Stimulated activated CD8-positive, alpha-beta memory T cell treated with anti-CD3 and anti-CD28 coated beads, Interleukin-4, amount 100 ng/mL, for 24 hours (primary cell): ENCODE measurements around the gene PLCXD3.
"Not testable (repeated sequence)": the region's sequence is repeated elsewhere in the genome, so short reads cannot be mapped to it uniquely, and the experiment has no call there.

Experiments used
- DNase-seq: peaks from one replicate; pipeline ENCODE4 v3.0.0-alpha.2; 2020; ENCODE audit warnings: low read depth

PLCXD3 gene

DNA sequence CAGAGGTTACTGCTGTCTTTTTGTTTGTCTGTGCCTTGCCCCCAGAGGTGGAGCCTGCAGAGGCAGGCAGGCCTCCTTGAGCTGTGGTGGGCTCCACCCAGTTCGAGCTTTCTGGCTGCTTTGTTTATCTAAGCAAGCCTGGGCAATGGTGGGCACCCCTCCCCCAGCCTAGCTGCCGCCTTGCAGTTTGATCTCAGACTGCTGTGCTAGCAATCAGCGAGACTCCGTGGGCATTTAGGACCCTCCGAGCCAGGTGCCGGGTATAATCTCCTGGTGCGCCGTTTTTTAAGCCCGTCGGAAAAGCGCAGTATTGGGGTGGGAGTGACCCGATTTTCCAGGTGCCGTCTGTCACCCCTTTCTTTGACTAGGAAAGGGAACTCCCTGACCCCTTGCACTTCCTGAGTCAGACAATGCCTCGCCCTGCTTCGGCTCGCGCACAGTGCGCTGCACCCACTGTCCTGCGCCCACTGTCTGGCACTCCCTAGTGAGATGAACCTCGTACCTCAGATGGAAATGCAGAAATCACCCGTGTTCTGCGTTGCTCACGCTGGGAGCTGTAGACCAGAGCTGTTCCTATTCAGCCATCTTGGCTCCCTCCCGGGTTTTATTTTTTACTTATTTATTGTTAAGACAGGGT lies 16.8 kb downstream of the PLCXD3 start:
- not testable (repeated sequence) for DNase-seq

DNA sequence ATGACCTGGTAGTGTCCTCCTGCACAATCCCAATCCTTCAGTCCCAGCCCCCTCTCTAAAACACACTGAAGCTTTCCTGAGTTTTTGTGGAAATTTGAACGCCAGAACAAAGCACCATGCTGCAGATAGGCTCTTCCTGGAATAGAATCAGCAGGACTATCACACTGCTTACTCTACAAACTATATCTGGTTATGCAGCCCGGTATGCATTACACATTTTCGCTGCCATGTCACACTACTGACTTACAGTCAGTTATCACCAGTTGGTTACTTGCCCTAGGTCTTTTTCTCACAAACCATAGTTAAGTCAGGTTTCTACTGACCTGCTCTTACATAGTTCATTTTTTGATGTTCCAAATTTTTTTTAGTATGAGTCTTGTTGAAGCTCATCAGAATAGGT lies 24.9 kb downstream of the PLCXD3 start:
- DNase-seq, result no peak

DNA sequence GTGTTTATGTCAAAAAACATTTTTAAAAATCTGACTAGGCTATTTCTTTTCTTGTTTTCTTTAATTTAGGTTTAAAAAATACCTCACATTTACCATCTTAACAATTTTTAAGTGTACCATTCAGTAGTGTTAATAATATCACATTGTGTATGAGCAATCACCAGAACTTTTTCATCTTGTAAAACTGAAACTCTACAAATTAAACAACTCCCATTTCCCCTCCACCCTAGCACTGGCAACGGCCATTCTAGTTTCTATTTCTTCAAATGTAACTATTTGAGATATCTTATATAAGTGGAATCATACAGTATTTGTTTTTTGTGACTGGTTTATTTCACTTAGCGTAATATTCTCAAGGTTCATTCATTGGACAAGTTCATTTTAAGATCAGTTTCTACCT lies 27.7 kb downstream of the PLCXD3 start:
- no peak for DNase-seq

DNA sequence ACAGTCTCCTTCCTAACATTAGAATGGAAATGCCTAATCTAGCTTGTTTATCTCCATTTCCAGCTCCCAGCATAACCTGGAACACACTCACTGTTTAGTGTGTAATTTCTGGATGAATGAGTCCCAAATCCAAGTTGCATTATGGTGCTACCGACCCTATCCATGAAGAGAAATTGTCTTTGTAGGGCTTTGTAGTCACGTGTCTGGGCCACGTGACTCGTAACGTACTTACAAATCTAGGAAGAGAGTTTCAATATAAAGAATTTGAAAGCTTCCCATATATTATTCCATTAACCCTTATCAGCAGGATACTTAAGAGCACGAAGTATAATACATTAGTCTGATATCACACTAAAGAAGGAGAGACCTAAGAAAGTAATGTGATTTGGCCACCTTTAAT lies 28.2 kb downstream of the PLCXD3 start:
- no peak for DNase-seq

DNA sequence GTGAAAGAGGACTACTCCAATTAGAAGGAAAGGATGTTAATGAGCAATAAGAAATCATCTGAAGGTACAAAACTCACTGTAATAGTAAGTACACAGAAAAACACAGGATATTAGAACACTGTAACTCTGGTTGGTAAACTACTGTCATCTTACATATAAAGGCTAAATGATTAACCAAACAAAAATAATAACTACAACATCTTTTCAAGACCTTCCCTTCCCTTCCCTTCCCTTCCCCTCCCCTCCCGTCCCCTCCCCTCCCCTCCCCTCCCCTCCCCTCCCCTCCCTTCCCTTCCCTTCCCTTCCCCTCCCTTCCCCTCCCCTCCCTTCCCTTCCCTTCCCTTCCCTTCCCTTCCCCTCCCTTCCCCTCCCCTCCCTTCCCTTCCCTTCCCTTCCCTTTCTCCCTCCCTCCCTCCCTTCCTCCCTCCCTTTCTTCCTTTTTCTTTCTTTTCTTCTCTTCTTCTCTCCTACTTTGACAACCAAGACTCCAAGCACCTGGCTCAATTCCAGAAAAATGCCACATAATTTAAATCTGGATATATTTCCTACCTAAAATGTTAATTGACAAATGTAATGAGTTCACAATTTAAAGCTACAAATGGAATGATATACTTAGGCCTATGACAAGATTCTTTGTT lies 38.7 kb downstream of the PLCXD3 start:
- DNase-seq, result not testable (repeated sequence)

DNA sequence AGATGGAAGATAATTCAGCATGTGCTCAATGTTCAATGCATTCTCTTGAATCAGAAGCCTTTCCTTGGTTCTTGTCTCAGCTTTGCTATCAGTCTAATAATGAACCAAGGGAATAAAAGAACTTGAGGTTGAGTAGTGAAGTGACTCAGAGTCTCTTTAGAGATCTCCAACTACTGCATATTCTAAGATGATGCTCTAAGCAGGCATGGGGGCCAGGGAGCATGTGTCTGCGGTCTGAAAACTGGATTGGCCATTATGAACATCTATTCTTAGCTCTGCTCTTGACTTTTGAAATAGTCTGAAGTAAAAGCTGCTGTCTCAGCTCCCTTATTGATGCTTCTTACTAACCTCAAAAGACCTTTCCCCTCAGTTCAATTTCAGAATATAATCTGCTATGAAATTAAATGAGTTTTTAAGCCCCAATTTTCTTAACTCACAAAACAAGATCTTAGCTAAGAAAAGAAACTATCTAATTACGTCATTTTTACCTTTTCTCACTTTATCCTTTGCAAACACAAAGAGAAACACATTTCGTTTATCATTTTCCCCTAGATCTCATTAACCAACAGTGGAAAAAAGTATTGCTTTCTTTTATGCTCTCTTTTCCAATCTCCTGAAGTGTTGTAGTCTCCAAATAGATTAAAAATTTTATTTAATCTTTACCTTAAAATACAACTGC lies 44.8 kb downstream of the PLCXD3 start:
- DNase-seq, result no peak

DNA sequence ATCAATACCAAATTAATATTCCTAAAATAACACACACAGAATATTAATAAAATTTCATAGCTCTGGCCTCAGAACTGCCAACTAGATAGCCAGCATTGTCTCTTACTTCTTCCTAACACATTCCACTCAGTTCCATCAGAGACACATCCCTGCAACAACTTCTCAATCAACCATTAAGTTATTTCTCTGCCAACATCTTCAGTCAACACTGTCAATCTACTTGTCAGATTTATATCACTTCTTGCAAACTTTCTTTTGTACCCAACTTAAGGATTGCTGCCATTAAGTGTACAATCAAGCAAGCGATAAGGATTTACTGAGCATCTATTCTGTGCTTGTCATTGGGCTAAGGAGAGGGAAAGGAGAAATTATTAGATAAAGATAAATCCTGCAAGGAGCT lies 50.8 kb downstream of the PLCXD3 start:
- DNase-seq, result no peak

DNA sequence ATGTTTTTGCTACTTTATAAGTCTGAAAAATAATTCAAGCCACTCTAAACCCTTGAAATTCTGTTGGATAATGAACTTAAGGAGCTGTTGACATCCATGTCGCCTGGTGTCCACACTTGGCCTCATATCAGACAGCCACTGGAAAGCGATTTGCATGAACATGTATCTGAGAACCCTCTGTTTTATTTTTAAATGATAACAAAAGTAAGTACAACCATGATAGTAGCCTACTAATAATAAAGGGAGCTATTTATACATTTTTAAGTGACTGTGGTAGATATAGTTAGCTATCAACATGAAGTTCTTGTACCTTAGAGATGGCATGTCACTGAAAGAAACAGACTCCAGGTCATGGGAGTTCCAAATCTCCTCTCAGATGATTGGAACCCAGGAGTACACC lies 53.3 kb downstream of the PLCXD3 start:
- DNase-seq, result no peak

DNA sequence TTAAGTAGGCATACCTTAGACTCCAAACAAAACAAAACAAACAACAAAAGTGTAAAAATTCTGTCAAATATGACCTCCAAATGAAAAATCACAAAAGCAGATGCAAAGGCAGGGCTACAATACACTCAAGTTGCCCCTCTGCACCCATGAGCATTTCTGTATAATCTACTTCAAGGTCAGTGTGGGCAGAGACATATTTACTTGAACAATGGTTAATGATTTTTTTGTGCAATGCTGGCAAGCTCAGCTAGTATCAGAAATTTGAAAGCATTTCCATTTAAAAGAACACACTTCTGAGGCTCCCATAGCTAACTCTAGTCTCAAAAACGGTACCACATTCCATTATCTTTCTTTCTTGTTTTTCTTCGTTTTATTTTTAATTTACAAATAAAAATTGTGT lies 57.9 kb downstream of the PLCXD3 start:
- no peak for DNase-seq

DNA sequence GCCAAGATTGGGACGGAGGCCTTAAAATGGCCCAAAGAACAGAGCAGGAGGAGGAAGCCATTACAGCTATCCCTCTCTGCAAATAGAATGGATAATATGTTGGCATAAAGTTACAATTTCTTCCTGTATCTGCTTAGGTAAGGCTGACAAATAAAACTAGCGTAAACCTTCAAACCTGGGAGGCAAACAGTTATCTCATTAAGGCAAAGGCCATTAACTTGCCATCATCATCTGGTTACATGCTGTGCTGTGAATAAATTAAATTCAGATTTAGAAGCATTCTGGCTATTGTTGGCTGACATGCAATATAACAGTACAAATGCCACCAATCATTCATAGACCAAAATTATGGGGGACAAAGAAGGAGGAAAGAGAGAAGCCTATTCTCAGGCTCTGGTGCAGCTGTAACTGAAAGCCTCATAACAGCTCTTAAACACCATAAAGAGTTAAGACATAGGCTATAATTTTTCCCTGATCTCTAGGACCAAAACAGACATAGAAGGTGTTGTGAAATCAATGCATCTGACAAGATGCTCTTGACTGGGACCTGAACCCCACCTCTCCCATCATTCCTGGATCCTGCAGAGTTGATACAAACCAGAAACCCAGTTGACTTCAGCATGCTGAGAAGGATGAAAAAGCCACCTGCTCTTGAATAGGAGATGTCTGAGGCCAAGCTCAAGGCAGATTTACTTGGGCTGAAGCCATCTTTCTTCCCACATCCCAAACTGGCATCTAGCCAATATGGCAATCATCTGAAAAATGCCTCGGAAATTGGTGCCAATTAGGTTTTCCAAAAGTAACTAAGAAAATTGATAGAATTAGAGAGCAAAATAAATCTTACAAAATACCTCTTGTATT lies 62.5 kb downstream of the PLCXD3 start:
- no peak for DNase-seq

DNA sequence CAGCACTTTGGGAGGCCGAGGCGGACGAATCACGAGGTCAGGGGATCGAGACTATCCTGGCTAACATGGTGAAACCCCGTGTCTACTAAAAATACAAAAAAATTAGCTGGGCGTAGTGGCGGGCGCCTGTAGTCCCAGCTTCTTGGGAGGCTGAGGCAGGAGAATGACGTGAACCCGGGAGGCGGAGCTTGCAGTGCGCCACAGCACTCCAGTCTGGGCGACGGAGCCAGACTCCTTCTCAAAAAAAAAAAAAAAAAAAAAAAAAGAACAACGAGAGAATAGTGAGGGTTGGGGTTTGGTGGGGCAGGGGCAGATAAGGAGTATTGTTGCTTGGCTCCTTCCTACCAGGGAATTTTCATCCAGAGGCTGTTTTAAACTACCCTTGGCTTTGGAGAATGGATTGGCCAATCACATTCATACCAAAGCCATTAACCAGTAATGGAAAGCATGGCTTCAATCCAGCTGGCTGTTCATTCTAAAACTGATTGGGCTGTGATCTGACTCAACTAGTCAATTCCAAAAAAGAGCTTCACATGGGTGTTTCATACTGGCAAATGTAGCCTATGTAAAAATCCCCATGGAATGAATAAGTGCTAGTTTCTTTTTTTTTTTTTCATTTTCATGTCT lies 64.4 kb downstream of the PLCXD3 start:
- DNase-seq, result no peak

DNA sequence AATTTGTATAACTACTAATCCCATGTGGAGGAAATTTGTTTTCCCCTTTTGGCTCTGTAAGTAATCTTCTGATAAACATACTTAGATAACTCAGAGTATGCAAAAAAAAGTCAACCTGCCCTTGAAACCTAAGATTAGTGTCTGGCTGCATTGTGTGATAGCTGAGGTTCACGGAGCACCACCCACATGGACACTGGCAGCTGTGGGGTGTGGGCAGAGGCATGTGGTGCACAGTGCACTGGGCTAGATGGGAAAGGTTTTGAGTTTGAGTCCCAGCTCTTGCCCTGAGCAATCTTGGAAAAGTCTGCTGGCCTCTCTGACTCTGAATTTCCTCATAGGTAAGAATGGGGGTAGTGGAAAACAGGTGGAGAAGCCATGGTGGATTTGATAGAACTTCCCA lies 75.1 kb downstream of the PLCXD3 start:
- DNase-seq, result no peak

DNA sequence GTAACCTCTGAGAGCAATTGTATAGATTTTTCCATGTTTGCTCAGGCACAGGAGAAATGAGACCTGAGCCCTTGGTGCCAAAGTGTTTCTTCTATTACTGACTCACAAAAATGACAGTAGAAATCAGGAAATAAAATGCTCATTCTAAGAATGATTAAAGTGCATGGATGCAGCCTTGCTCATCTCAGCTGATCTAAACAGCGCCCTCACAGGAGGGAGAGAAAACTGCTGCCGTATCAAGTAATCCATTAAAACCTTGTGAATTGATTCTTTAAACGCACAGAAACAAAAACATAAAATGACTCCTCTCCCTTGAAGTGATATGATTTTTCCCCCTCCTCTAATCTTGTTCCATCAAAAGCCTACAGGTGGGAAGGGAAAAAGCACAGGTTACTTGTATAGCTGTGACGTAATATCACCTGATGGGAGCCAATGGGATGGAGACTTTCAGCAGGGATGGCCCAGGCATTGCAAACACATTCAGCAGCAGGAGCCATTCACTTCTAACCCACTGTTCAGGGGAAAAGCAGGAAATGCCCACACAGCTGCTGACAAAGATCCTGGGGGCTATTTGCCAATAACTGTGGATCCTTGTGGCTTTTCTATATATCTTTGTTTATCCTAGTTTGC lies 76.7 kb downstream of the PLCXD3 start:
- DNase-seq, result no peak

DNA sequence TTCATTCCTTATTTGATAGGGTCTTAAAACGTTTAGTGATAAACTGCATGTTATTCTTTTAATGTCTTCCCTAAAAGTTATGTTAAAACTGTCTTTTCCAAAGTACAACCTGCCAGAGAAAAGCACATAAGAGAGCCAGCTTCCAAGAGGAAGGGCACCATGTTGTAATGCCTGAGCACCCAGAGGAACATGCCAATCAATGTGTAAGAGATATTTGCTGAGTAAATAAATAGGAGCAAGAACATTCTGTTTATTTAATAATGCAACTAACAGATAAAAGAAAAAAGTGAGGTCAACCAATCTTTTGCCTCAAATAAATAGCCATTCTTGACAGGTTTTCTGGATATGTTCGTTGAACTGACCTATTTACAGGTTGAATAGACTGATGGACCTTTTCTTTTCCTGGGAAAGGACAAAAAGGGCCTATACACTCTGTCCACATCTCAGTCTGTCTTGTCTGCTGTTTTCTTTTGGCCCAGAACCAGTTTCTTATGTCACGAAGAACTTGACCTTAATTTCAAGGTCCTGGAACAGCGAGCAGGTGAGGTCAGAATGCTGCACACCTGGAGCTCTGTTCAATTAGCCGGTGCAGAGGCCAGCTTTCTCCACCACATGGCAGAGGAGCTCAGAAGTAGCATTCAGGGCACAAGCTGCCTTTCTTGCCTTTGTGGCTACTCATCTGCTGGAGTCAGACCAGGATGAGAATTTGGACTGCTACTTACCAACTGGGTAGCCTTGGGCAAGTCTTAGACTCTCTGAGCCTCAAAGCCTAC lies 77.7 kb downstream of the PLCXD3 start:
- no peak for DNase-seq

DNA sequence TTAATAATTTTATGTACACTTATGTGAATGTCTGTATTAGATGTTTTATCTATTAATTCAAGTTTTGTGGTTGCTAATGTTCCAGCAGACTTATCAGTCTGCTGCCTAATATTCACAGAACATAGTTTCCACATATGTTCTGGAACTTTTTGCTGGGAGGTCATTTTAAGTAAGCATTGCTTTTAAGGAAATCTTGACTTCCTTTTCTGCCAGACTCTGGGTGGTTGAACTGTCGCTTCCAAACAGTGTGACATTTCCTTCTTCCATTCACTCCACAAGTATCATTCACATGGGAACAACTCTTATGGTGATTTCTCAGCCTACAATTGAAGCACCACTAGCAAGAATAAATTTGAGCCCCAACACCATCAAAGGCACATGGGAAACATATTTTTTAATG lies 82.9 kb downstream of the PLCXD3 start:
- no peak for DNase-seq

DNA sequence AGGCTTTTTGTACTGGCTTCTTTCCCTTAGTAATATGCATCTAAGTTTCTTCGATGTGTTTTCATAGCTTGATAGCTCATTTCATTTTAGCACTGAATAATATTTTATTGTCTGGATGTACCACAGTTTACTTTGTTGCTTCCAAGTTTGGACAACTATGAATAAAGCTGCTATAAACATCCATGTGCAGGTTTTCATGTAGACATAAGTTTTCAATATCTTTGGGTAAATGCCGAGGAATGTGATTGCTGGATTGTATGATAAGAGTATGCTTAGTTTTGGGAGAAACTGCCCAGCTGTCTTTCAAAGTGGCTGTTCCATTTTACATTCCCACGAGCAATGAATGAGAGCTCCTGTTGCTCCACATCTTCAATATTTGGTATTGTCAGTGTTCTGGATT lies 84.7 kb downstream of the PLCXD3 start:
- DNase-seq, result no peak

DNA sequence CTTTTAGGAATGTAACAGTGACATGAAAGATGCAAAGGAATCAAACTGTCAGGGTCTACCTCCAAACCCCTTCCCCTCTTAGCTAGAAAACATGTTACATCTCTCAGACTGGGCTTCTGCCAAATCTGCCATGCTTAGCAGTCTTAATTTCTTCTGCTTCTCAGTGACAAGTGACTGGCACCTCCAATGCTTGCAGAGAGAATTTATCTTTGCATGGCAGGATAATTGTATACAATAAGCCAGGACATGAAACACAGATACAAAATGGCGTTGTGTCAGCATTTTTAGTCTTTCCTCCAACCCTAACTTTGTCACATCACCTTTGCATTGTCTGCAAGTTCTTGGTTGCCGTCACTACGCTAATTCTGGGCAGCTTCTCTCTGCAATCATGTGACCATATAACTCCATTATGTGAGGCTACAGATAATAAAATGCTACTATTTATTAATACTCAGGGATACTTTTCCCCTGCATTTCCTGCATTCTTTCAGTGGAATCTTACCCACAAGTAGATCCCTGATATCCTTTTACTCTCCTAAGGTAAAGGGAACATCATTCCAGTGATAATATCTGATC lies 89.8 kb downstream of the PLCXD3 start:
- DNase-seq, result no peak

DNA sequence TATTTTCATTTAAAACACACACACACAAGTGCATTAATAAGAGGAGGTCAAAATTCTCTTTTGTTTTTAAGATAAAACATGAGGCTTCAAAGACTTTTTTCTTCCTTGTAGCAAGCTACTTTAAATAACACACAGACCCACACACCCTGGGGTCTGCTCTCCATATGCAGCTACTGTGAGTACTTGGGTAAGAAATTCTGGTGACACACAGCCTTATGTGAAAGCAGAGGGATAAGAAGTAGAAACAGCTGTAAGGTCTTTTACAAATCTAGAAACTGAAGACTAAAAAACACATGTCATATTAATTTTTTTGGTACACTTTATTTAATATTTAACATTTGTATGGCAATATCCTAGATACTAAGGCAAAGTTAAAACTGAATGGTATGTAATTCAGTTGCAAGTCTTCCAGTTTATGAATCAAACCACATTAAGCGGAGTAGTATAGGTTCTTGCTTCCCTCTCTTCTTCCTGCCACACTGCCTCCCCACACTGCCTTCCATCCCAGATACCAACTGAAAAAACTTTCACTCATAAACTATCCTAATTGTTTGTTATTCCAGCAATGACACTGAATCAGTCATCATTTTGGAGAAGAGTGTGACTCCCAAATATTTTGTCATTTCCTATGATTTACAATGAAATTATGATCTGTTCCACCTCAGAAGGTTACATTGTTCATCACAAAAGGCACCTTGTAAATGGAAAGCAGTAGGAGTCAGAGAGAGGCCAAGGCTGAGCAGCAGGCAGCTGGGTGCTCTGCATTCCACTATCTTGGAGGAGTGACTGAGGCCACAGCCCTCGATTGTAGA lies 92.0 kb downstream of the PLCXD3 start:
- no peak for DNase-seq

DNA sequence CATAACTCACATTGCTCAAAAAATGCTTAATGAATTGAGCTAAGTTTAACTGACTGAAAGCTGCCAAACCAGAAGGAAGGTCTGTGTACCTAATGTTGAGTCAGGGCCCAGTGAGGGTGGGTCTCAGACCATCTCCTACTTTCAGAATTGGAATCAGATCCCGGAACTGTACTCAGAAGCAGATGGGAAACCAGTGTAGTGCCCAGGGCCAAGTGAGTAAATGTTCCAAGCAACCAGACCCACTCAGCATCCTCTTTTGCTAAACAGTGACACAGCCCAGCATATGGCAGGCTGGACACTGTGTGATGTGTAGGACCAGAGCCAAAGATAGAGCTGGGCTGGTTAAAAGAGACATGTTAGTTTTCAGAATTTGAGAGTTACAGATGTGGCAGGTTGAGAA lies 94.1 kb downstream of the PLCXD3 start:
- no peak for DNase-seq

DNA sequence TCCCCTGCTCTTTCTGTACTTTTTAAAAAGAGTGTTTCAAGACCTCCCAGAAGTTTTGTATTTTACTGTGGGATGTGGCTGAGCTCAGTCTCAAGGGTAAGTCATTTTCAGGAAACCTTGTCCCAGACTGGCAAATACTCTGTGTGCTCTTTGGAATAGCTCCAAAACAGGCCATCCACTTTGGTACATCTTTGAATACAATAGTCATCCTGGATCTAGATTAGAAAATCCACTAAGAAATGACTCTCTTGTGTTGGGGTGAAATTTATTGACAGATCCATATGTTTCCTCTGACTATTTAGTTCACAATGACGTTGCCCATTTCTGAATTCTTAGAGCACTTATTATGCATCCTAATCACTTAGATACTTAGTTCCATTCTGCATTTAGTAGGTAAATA lies 95.2 kb downstream of the PLCXD3 start:
- no peak for DNase-seq
